ENCODE results near the gene DIPK1B.

DIPK1B gene

DNA sequence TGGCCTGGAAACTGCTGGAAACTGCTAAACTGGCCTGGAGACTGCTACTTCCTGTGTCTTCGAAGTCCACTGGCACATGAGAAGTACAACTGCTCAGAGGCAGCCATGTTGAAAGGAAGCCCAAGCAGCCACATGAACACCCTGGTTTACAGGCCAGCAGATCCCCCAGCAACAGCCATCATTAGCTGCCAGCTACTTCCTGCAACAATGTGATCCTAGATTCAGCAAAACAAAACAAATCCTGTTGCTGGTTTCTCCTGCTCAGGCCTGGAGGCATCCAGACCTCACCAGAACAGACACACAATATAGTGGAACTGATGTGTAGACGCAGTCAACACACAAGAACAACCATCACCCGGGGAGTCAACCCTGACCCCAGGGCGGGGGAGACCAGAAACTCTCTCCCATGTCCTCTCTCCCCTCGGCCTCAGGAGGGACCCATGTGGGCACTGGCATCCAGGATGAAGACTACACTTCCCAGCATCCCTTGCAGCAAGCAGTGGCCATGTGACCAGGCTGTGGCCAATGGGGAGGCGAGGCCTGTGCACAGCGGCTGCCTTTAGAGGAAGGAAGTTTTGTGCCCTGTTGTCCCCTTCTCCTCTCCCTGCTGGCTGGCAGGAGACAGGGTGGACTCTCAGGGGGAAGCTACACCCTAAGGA lies 61.1 kb downstream of the DIPK1B start:
- no peak overlapping the region for H3K4me3 ChIP-seq (replicated peaks; ENCODE audit: low read depth, low read length)
- TF ChIP-seq, protein P1, sequence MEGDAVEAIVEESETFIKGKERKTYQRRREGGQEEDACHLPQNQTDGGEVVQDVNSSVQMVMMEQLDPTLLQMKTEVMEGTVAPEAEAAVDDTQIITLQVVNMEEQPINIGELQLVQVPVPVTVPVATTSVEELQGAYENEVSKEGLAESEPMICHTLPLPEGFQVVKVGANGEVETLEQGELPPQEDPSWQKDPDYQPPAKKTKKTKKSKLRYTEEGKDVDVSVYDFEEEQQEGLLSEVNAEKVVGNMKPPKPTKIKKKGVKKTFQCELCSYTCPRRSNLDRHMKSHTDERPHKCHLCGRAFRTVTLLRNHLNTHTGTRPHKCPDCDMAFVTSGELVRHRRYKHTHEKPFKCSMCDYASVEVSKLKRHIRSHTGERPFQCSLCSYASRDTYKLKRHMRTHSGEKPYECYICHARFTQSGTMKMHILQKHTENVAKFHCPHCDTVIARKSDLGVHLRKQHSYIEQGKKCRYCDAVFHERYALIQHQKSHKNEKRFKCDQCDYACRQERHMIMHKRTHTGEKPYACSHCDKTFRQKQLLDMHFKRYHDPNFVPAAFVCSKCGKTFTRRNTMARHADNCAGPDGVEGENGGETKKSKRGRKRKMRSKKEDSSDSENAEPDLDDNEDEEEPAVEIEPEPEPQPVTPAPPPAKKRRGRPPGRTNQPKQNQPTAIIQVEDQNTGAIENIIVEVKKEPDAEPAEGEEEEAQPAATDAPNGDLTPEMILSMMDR (IDR thresholded peaks at IDR 0.05; ENCODE audit: low read length, missing control alignments) = no peak
- DNase-seq (ENCODE audit: low read depth) = no peak

Data from fibroblast of pulmonary artery (primary cell).